PC-9 (cell line): ENCODE results near the gene SMAD6. TPM values are rescaled to one million over a fixed set of nuclear protein-coding genes. Genes with fewer than 3 reads are reported as not detected.

Experiments
- Bru-seq: library from RNA; stranded (reverse); fragments of 400-500 nt; gene quantifications from one replicate; lab custom pipeline; 2021; lab: Mats Ljungman, UMichigan
- BruChase-seq, 2 experiments: library from RNA; stranded (reverse); fragments of 400-500 nt; gene quantifications; one replicate each; lab custom pipeline; 2021; lab: Mats Ljungman, UMichigan
- BruUV-seq: library from RNA; stranded (reverse); fragments of 400-500 nt; replicated peaks from 2 replicates; lab custom pipeline; 2021; lab: Mats Ljungman, UMichigan
- CTCF ChIA-PET: fragments of 300-600 bp; sonication (Branson Sonifier 250); formaldehyde crosslinking; loops from one replicate; lab custom pipeline; 2022; ENCODE audit warnings: antibody characterized with exemption; lab: Charles Lee
- POLR2A ChIA-PET: fragments of 300-600 bp; sonication (Branson Sonifier 250); formaldehyde crosslinking; loops from one replicate; lab custom pipeline; 2022; ENCODE audit warnings: antibody characterized with exemption; ENCODE audit not compliant: unreplicated experiment; lab: Charles Lee
- DNase-seq, 2 experiments: peaks; one replicate each; pipeline versions ENCODE4 v3.0.0 to v3.0.0-alpha.2; 2015 to 2022; ENCODE audit warnings: mixed read lengths in 1 of 2
- H2AFZ ChIP-seq: fragments of 200-600 bp; sonication (generic); 2 replicates; pipeline ENCODE4 v1.8.1; 2017; ENCODE audit warnings: antibody characterized with exemption
- H3F3A ChIP-seq: fragments of 200-600 bp; sonication (generic); 2 replicates; pipeline ENCODE4 v1.8.1; 2017; ENCODE audit warnings: antibody characterized with exemption, mild to moderate bottlenecking, low read depth; ENCODE audit not compliant: insufficient read depth
- H3K27ac ChIP-seq: fragments of 200-600 bp; sonication (generic); 2 replicates; pipeline ENCODE4 v1.6.1; 2016; ENCODE audit warnings: mixed run types
- H3K27me3 ChIP-seq: fragments of 200-600 bp; sonication (generic); 2 replicates; pipeline ENCODE4 v1.6.1; 2016; ENCODE audit warnings: low read depth, mixed run types; ENCODE audit not compliant: insufficient read depth
- H3K36me3 ChIP-seq: fragments of 200-600 bp; sonication (generic); 2 replicates; pipeline ENCODE4 v1.6.1; 2016; ENCODE audit warnings: low read depth, mixed run types
- H3K4me1 ChIP-seq: fragments of 200-600 bp; sonication (generic); replicated peaks from 2 replicates; pipeline ENCODE4 v1.6.1; 2016; ENCODE audit warnings: mixed run types; ENCODE audit not compliant: insufficient read depth
- H3K4me2 ChIP-seq: fragments of 200-600 bp; sonication (generic); 2 replicates; pipeline ENCODE4 v1.6.1; 2017; ENCODE audit warnings: mixed run types
- H3K4me3 ChIP-seq: fragments of 200-600 bp; sonication (generic); 2 replicates; pipeline ENCODE4 v1.6.1; 2016; ENCODE audit warnings: mixed run types
- H3K79me2 ChIP-seq: fragments of 200-600 bp; sonication (generic); 2 replicates; pipeline ENCODE4 v1.6.1; 2017; ENCODE audit warnings: low read depth, mixed run types
- H3K9me2 ChIP-seq: fragments of 200-600 bp; sonication (generic); 2 replicates; pipeline ENCODE4 v1.8.1; 2017; ENCODE audit warnings: mild to moderate bottlenecking; ENCODE audit not compliant: insufficient read depth
- H3K9me3 ChIP-seq: fragments of 200-600 bp; sonication (generic); 2 replicates; pipeline ENCODE4 v1.8.1; 2016; ENCODE audit warnings: low read depth; ENCODE audit not compliant: insufficient read depth
- H4K20me1 ChIP-seq: fragments of 200-600 bp; sonication (generic); 2 replicates; pipeline ENCODE4 v1.8.1; 2017; ENCODE audit not compliant: insufficient read depth
- EZH2 ChIP-seq: fragments of 200-600 bp; sonication (generic); IDR thresholded peaks from 2 replicates; pipeline ENCODE4 v1.8.0; 2017; ENCODE audit warnings: antibody characterized with exemption, low read depth
- intact Hi-C: fragments of 100-400 bp; cut with micrococcal nuclease; formaldehyde crosslinking; loops from one replicate; pipeline ENCODE4 v1.10.0; 2022; ENCODE audit not compliant: unreplicated experiment
- long read RNA-seq: library from polyadenylated mRNA; stranded (forward); transcript quantifications from one replicate; pipeline ENCODE4 v2.0.0, GENCODE V29; 2022
- total RNA-seq: library from RNA; stranded (reverse); gene quantifications from 2 replicates; pipeline ENCODE4 v1.2.3, GENCODE V29; 2021
- TF ChIP-seq, protein P1 (sequence below): fragments of 200-600 bp; sonication (generic); conservative IDR thresholded peaks from 2 replicates; pipeline ENCODE4 v1.6.1; 2017; ENCODE audit warnings: mixed run types, antibody characterized with exemption, mild to moderate bottlenecking, moderate library complexity

SMAD6 gene
- total RNA-seq (7.1 and 10.6 TPM in 2 replicates), Bru-seq, nascent RNA (percentile 60 among the genes with signal in this experiment), BruChase-seq, experiment 1, labeled RNA remaining after a 2-hour chase (percentile 53 among the genes with signal in this experiment), BruChase-seq, experiment 2, labeled RNA remaining after a 6-hour chase (percentile 48 among the genes with signal in this experiment)
- long read RNA-seq, partial matches to known transcripts, result 0 of 1 reads
- long read RNA-seq, other reads (novel, unspliced or antisense), result 1 of 1 reads

DNA sequence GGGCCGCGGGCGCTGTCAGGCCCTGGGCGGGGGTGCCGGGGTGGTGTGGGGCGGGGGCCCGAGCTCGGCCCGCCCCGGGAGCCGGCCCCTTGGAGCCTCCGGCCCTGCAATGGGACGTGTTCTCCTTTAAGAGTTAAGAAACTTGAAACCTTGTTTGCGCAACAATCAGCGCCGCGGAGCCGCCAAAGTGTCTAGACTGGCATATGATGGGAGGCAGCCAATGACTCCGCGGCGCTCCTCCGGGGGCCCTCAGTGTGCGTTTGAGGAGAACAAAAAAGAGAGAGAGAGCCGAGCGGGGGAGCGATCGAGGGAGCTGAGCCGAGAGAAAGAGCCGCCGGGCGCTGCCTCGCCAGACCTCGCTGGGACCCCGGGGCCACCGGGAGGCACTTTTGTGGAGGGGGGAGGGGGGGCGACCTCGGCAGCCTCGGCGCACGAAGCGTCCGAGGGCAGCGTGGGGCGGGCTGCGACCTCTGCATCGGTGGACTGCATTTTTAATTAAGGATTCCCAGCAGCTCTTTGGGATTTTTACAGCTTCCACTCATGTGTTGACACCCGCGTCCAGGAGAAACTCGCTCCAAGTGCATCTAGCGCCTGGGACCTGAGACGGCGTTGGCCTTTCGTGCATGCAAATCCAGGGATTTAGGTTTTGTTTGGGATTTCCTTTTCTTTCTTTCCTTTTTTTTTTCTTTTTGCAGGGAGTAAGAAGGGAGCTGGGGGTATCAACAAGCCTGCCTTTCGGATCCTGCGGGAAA, at the start of gene SMAD6:
SMAD6 (plus strand) TSS at position 202 of the 752 bp plus-strand sequence. CDS start 1,023 bp downstream, outside the sequence.
- no peak for TF ChIP-seq EZH2
- TF ChIP-seq, protein P1, sequence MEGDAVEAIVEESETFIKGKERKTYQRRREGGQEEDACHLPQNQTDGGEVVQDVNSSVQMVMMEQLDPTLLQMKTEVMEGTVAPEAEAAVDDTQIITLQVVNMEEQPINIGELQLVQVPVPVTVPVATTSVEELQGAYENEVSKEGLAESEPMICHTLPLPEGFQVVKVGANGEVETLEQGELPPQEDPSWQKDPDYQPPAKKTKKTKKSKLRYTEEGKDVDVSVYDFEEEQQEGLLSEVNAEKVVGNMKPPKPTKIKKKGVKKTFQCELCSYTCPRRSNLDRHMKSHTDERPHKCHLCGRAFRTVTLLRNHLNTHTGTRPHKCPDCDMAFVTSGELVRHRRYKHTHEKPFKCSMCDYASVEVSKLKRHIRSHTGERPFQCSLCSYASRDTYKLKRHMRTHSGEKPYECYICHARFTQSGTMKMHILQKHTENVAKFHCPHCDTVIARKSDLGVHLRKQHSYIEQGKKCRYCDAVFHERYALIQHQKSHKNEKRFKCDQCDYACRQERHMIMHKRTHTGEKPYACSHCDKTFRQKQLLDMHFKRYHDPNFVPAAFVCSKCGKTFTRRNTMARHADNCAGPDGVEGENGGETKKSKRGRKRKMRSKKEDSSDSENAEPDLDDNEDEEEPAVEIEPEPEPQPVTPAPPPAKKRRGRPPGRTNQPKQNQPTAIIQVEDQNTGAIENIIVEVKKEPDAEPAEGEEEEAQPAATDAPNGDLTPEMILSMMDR, result no peak
- intact Hi-C loops, result loop anchor here (1.0 to 2.0 kb wide), 3 partner anchors 61 to 229 kb away; no protein-coding TSS in a partner anchor

DNA sequence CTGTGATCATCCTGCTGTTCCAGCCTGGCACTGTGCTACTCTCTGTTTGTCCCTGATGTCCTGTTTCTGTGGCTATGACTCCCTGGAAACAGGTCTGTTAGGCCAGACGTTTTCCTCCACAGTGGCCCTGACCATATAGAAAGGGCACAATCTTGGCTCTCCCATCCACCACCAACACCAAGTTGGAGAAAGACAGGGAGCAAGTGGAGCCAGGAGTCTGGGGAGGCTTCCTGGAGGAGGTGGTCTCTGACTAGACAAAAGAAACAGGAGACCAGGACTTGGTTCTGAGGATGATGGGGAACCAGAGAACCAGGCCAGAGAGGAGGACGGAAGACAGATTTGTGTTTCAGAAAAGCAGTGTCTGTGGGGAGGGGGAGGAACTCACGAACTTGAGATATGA, 49.2 kb upstream of the SMAD6 start:
- TF ChIP-seq, protein P1, result no peak
- no peak for TF ChIP-seq EZH2
- H3K27ac ChIP-seq, result no peak overlapping the region
- H3K4me2 ChIP-seq, result no peak overlapping the region
- H2AFZ ChIP-seq, result no peak overlapping the region
- peaks cover 15% of the 10 kb centered on the region; the same call in 1 of the 2 replicates for H3K4me1 ChIP-seq
- ChIA-PET CTCF (no interaction called here), POLR2A (no interaction called here)
- no peaks in the 10 kb centered on the region for H3K79me2 ChIP-seq
- H3K9me3 ChIP-seq, result no peaks in the 10 kb centered on the region
- BruUV-seq, result no TSS peak
- H4K20me1 ChIP-seq, result no peaks in the 10 kb centered on the region
- no peak overlapping the region for H3K4me3 ChIP-seq
- no peaks in the 10 kb centered on the region for H3K27me3 ChIP-seq
- H3F3A ChIP-seq, result peaks cover 4% of the 10 kb centered on the region; the same call in 1 of the 2 replicates
- intact Hi-C loops, result no loop called here
- H3K36me3 ChIP-seq, result no peaks in the 10 kb centered on the region
- DNase-seq, result no peak
- no peaks in the 10 kb centered on the region for H3K9me2 ChIP-seq

More for the DNA sequence above, at the start of gene SMAD6:
- H3K4me2 ChIP-seq, result peak within 1 kb of the TSS; percentile 95
- no TSS peak for BruUV-seq
- H3F3A ChIP-seq, result peaks cover 5% of the 10 kb centered on the region; the same call in 1 of the 2 replicates
- H3K36me3 ChIP-seq, result no peaks in the 10 kb centered on the region
- H2AFZ ChIP-seq, result peak within 1 kb of the TSS; percentile 79
- H3K4me1 ChIP-seq, result peaks cover 20% of the 10 kb centered on the region
- H3K9me3 ChIP-seq, result no peaks in the 10 kb centered on the region
- peak within 1 kb of the TSS; percentile 81 for H3K4me3 ChIP-seq
- 0 out of 2 replicates have a peak within 1 kb of the TSS, but pooled peaks have one; percentile 3 for H3K27ac ChIP-seq
- CTCF ChIA-PET, result interaction anchor here (0.5 to 0.7 kb wide), 2 partner anchors 39 to 68 kb away, joined by 12 read pairs; no protein-coding TSS in a partner anchor
- POLR2A ChIA-PET, result interaction anchor here (0.7 to 0.8 kb wide), 4 partner anchors 64 to 639 kb away, joined by 3 to 6 read pairs (median 5); no protein-coding TSS in a partner anchor
- no peaks in the 10 kb centered on the region for H3K27me3 ChIP-seq
- H3K9me2 ChIP-seq, result no peaks in the 10 kb centered on the region
- H3K79me2 ChIP-seq, result peaks cover 36% of the 10 kb centered on the region
- DNase-seq, result peak; percentile 92 to 93
- H4K20me1 ChIP-seq, result no peaks in the 10 kb centered on the region; the same call in 1 of the 2 replicates

DNA sequence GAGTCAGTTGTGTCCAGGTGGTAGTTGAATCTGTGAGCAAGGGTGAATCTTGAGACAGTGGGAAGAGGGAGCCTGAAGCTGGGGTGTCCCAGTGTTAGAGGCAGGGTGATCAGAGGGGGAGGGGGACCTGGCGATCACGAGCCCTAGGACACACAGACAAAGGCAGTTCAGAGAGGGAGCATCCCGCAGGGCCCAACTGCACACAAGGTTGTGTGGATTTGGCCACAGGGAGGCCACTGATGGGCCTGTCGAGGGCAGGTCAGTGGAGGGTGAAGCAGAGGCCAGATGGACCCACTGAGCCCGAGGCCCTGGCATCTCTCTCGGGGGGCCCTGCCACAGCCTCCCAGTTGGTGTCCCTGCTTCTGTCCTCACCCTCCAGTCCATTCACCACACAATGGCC, 48.6 kb upstream of the SMAD6 start:
- CTCF ChIA-PET, result no interaction called here
- H3K4me3 ChIP-seq, result no peak overlapping the region
- H3K9me3 ChIP-seq, result no peaks in the 10 kb centered on the region
- POLR2A ChIA-PET, result no interaction called here
- no peaks in the 10 kb centered on the region for H3K79me2 ChIP-seq
- H4K20me1 ChIP-seq, result no peaks in the 10 kb centered on the region
- H3K9me2 ChIP-seq, result no peaks in the 10 kb centered on the region
- no peak overlapping the region for H2AFZ ChIP-seq
- H3F3A ChIP-seq, result peaks cover 4% of the 10 kb centered on the region; the same call in 1 of the 2 replicates
- no peak overlapping the region for H3K4me2 ChIP-seq
- no peak for DNase-seq
- peaks cover 15% of the 10 kb centered on the region; the same call in 1 of the 2 replicates for H3K4me1 ChIP-seq
- intact Hi-C loops, result no loop called here
- no peak for TF ChIP-seq EZH2
- TF ChIP-seq, protein P1, result no peak
- H3K36me3 ChIP-seq, result no peaks in the 10 kb centered on the region
- H3K27me3 ChIP-seq, result no peaks in the 10 kb centered on the region
- BruUV-seq, result no TSS peak
- no peak overlapping the region for H3K27ac ChIP-seq
